ENCODE results near the gene TEDC2. TPM values are rescaled to one million over a fixed set of nuclear protein-coding genes. Genes with fewer than 3 reads are reported as not detected.

The TEDC2 gene
- polyA plus RNA-seq, 3 donors = 0.28 TPM; not detected in 2

DNA sequence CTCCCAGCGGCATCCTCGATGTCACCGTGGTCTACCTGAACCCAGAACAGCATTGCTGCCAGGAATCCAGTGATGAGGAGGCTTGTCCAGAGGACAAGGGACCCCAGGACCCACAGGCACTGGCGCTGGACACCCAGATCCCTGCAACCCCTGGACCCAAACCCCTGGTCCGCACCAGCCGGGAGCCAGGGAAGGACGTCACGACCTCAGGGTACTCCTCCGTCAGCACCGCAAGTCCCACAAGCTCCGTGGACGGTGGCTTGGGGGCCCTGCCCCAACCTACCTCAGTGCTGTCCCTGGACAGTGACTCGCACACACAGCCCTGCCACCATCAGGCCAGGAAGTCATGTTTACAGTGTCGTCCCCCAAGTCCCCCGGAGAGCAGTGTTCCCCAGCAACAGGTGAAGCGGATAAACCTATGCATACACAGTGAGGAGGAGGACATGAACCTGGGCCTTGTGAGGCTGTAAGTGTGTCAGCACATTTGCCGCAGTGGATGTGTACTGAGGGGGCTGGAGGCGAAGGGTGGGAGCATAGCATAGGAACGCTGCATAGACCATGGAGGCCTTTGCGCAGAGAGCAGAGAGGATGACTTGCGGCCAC is 3.3 kb upstream of the TEDC2 start:
- H3K9me3 Mint-ChIP-seq = no peaks in the 10 kb centered on the region
- Histone ChIP-seq H3K9me3 (replicated peaks in 1 of 2; ENCODE audit: control insufficient read depth in 1 of 2, insufficient read depth in 1 of 2, low read length in 2 of 2) (no peaks in the 10 kb centered on the region), H3K27me3 (ENCODE audit: control insufficient read depth in 2 of 2, insufficient read depth in 2 of 2, low read length in 2 of 2) (no peaks in the 10 kb centered on the region), H3K36me3 (replicated peaks in 1 of 2; ENCODE audit: control insufficient read depth in 1 of 2, insufficient read depth in 2 of 2, low read length in 2 of 2) (peaks cover 49 to 60% of the 10 kb centered on the region in 2 donors), H3K4me2 (replicated peaks; ENCODE audit: extremely low read depth, low read length, poor library complexity, severe bottlenecking) (no peak overlapping the region), H3K79me2 (ENCODE audit: insufficient read depth, low read length) (no peaks in the 10 kb centered on the region), H4K20me1 (ENCODE audit: insufficient read depth, low read length) (no peaks in the 10 kb centered on the region), H3K4me3 (replicated peaks in 1 of 3; ENCODE audit: low read depth in 2 of 3, low read length in 3 of 3) (no peak overlapping the region), H3K9ac (ENCODE audit: insufficient read depth, low read length, poor library complexity, severe bottlenecking) (no peak overlapping the region), H3K27ac (ENCODE audit: low read depth in 1 of 2, low read length in 2 of 2) (no peak overlapping the region), H3K4me1 (ENCODE audit: control insufficient read depth in 1 of 2, insufficient read depth in 2 of 2, low read length in 2 of 2) (peaks cover 13 to 23% of the 10 kb centered on the region in 2 donors), H2AFZ (ENCODE audit: insufficient read depth, low read depth, low read length, poor library complexity, severe bottlenecking) (no peak overlapping the region)
- intact Hi-C loops (cut with micrococcal nuclease) = no loop called here
- no peaks in the 10 kb centered on the region for H3K27me3 Mint-ChIP-seq (ENCODE audit: low read depth in 3 of 3)
- TF ChIP-seq, protein P1, sequence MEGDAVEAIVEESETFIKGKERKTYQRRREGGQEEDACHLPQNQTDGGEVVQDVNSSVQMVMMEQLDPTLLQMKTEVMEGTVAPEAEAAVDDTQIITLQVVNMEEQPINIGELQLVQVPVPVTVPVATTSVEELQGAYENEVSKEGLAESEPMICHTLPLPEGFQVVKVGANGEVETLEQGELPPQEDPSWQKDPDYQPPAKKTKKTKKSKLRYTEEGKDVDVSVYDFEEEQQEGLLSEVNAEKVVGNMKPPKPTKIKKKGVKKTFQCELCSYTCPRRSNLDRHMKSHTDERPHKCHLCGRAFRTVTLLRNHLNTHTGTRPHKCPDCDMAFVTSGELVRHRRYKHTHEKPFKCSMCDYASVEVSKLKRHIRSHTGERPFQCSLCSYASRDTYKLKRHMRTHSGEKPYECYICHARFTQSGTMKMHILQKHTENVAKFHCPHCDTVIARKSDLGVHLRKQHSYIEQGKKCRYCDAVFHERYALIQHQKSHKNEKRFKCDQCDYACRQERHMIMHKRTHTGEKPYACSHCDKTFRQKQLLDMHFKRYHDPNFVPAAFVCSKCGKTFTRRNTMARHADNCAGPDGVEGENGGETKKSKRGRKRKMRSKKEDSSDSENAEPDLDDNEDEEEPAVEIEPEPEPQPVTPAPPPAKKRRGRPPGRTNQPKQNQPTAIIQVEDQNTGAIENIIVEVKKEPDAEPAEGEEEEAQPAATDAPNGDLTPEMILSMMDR (IDR thresholded peaks at IDR 0.05) = no peak
- H3K36me3 Mint-ChIP-seq = peaks cover 41 to 61% of the 10 kb centered on the region in 2 donors
- 95% methylated on average over 21 of the region's 21 CpGs for WGBS (ENCODE audit: insufficient coverage)
- H3K27ac Mint-ChIP-seq = peak overlapping the region in 1 of 7 donors; percentile 58
- H3K4me1 Mint-ChIP-seq = peaks cover 13% of the 10 kb centered on the region
- H3K4me3 Mint-ChIP-seq = no peak overlapping the region
- DNase-seq = no peak

DNA sequence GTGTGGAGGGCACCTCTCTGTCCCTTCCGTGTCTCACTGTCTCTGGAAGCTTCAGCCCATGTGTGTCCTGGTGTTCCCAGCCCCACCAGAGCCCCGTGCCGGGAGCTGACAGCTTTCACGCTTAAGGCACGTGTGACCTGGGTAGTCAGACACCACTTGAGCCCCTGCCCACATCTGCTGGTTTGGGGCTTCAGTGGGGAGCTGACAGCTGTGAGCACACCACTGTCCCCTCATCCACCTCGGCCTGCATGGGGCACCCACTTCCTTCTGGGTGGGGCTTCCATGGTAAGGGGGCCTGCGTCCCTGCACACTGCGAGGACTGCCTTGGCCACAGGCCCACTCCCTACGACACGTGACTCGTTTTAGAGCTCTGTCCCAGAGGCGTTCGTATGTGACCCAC is 2.6 kb upstream of the TEDC2 start:
- H4K20me1 ChIP-seq (ENCODE audit: insufficient read depth, low read length) = no peaks in the 10 kb centered on the region

More for the DNA sequence above, 2.6 kb upstream of the TEDC2 start:
- Mint-ChIP-seq H3K36me3 (peaks cover 36 to 55% of the 10 kb centered on the region in 2 donors), H3K27ac (peak overlapping the region in 1 of 7 donors; percentile 20), H3K27me3 (ENCODE audit: low read depth in 3 of 3) (no peaks in the 10 kb centered on the region), H3K4me1 (peaks cover 13% of the 10 kb centered on the region), H3K9me3 (no peaks in the 10 kb centered on the region), H3K4me3 (no peak overlapping the region)
- H3K79me2 ChIP-seq (ENCODE audit: insufficient read depth, low read length) = no peaks in the 10 kb centered on the region
- no peaks in the 10 kb centered on the region for H3K9me3 ChIP-seq (replicated peaks in 1 of 2; ENCODE audit: control insufficient read depth in 1 of 2, insufficient read depth in 1 of 2, low read length in 2 of 2)
- H3K4me2 ChIP-seq (replicated peaks; ENCODE audit: extremely low read depth, low read length, poor library complexity, severe bottlenecking) = no peak overlapping the region
- H3K36me3 ChIP-seq (replicated peaks in 1 of 2; ENCODE audit: control insufficient read depth in 1 of 2, insufficient read depth in 2 of 2, low read length in 2 of 2) = peaks cover 43 to 53% of the 10 kb centered on the region in 2 donors
- H3K27me3 ChIP-seq (ENCODE audit: control insufficient read depth in 2 of 2, insufficient read depth in 2 of 2, low read length in 2 of 2) = no peaks in the 10 kb centered on the region
- H3K9ac ChIP-seq (ENCODE audit: insufficient read depth, low read length, poor library complexity, severe bottlenecking) = no peak overlapping the region
- no peak for DNase-seq
- H3K27ac ChIP-seq (ENCODE audit: low read depth in 1 of 2, low read length in 2 of 2) = no peak overlapping the region
- TF ChIP-seq, protein P1 (IDR thresholded peaks at IDR 0.05) = no peak
- H3K4me1 ChIP-seq (ENCODE audit: control insufficient read depth in 1 of 2, insufficient read depth in 2 of 2, low read length in 2 of 2) = peaks cover 13 to 23% of the 10 kb centered on the region in 2 donors
- 87% methylated on average over 13 of the region's 13 CpGs for WGBS (ENCODE audit: insufficient coverage)
- no peak overlapping the region for H3K4me3 ChIP-seq (replicated peaks in 1 of 3; ENCODE audit: low read depth in 2 of 3, low read length in 3 of 3)
- H2AFZ ChIP-seq (ENCODE audit: insufficient read depth, low read depth, low read length, poor library complexity, severe bottlenecking) = no peak overlapping the region
- intact Hi-C loops (cut with micrococcal nuclease) = no loop called here
